Upper lobe of right lung (tissue), 1 donor: ENCODE results near the gene PMAIP1. TPM values are rescaled to one million over a fixed set of nuclear protein-coding genes. Genes with fewer than 3 reads are reported as not detected.
"Not testable (repeated sequence)": the region's sequence is repeated elsewhere in the genome, so short reads cannot be mapped to it uniquely, and the experiment has no call there.

Experiments used
- ATAC-seq: fragments of 200-7000 bp; cut with Tn5 transposase; one replicate; pipeline ENCODE4 v1.9.1; 2020; ENCODE audit warnings: mild to moderate bottlenecking, moderate library complexity
- DNase-seq: peaks from one replicate; pipeline ENCODE4 v3.0.0-alpha.2; 2020
- H3K27ac ChIP-seq: fragments of 200-600 bp; one replicate; pipeline ENCODE4 v1.8.0; 2022
- H3K27me3 ChIP-seq: fragments of 200-600 bp; one replicate; pipeline ENCODE4 v1.8.0; 2022; ENCODE audit warnings: mild to moderate bottlenecking
- H3K36me3 ChIP-seq: fragments of 200-600 bp; one replicate; pipeline ENCODE4 v1.8.0; 2022
- H3K4me1 ChIP-seq: fragments of 200-600 bp; one replicate; pipeline ENCODE4 v1.8.0; 2022
- H3K4me3 ChIP-seq: fragments of 200-600 bp; one replicate; pipeline ENCODE4 v1.8.0; 2022; ENCODE audit warnings: mild to moderate bottlenecking
- H3K9me3 ChIP-seq: fragments of 200-600 bp; one replicate; pipeline ENCODE4 v1.8.0; 2022
- CTCF ChIP-seq: fragments of 200-600 bp; IDR thresholded peaks from one replicate; pipeline ENCODE4 v1.8.0; 2022; ENCODE audit warnings: antibody characterized with exemption
- intact Hi-C: fragments of 100-400 bp; cut with DNase I; formaldehyde crosslinking; loops from one replicate; pipeline ENCODE4 v1.11.0; 2022
- total RNA-seq: library from RNA; stranded (reverse); fragmentation: NEBNext Ultra II Directional; extraction: Animal tissue kit (Norgen Biotek cat#: 25700); gene quantifications from one replicate; pipeline ENCODE4 v1.2.1, GENCODE V29; 2021
- donor health status: DM: no; HTN: yes; CAD: no; lungs with severe emphysema.

The PMAIP1 gene
- total RNA-seq, 1 donor from 2014 or later: 3.1 TPM

GRCh38 chr18:59881728-59882656, 17.8 kb upstream of the PMAIP1 start:
- Histone ChIP-seq H3K4me1 (peaks cover 23% of the 10 kb centered on the region), H3K36me3 (no peaks in the 10 kb centered on the region), H3K27me3 (no peaks in the 10 kb centered on the region), H3K4me3 (no peak overlapping the region), H3K27ac (no peak overlapping the region), H3K9me3 (no peaks in the 10 kb centered on the region)
- DNase-seq (no peak), ATAC-seq (peak; percentile 43)
- TF ChIP-seq CTCF: no peak
- intact Hi-C loops: no loop called here

- intact Hi-C loops: no loop called here
- ATAC-seq (no peak), DNase-seq (no peak)
- Histone ChIP-seq H3K4me1 (peaks cover 23% of the 10 kb centered on the region), H3K4me3 (no peak overlapping the region), H3K9me3 (no peaks in the 10 kb centered on the region), H3K27ac (no peak overlapping the region), H3K36me3 (no peaks in the 10 kb centered on the region), H3K27me3 (no peaks in the 10 kb centered on the region)
- no peak for TF ChIP-seq CTCF
These were observed 15.4 kb upstream of the PMAIP1 start for GRCh38 chr18:59884351-59884750.

GRCh38 chr18:59885579-59886163, 14.1 kb upstream of the PMAIP1 start:
- ATAC-seq (no peak), DNase-seq (no peak)
- intact Hi-C loops: no loop called here
- no peaks in the 10 kb centered on the region for H3K27me3 ChIP-seq
- H3K4me3 ChIP-seq: no peak overlapping the region
- H3K9me3 ChIP-seq: no peaks in the 10 kb centered on the region
- no peak overlapping the region for H3K27ac ChIP-seq
- TF ChIP-seq CTCF: no peak
- no peaks in the 10 kb centered on the region for H3K36me3 ChIP-seq
- H3K4me1 ChIP-seq: peaks cover 23% of the 10 kb centered on the region

- H3K9me3 ChIP-seq, H3K4me3 ChIP-seq, ATAC-seq, H3K27me3 ChIP-seq, DNase-seq, H3K36me3 ChIP-seq, H3K27ac ChIP-seq, intact Hi-C loops: not testable (repeated sequence)
- peaks cover 23% of the 10 kb centered on the region for H3K4me1 ChIP-seq
These were observed 13.4 kb upstream of the PMAIP1 start for GRCh38 chr18:59886399-59886798.

GRCh38 chr18:59892123-59892522, 7.7 kb upstream of the PMAIP1 start:
- no peak for ATAC-seq
- no peaks in the 10 kb centered on the region for H3K27me3 ChIP-seq
- H3K4me1 ChIP-seq: no peaks in the 10 kb centered on the region
- intact Hi-C loops: no loop called here
- no peak for DNase-seq
- no peak overlapping the region for H3K4me3 ChIP-seq
- H3K9me3 ChIP-seq: no peaks in the 10 kb centered on the region
- H3K27ac ChIP-seq: no peak overlapping the region
- H3K36me3 ChIP-seq: no peaks in the 10 kb centered on the region
- no peak for TF ChIP-seq CTCF

GRCh38 chr18:59893971-59894370, 5.8 kb upstream of the PMAIP1 start:
- no peak for TF ChIP-seq CTCF
- no peaks in the 10 kb centered on the region for H3K27me3 ChIP-seq
- no peak for ATAC-seq
- H3K4me1 ChIP-seq: no peaks in the 10 kb centered on the region
- DNase-seq: no peak
- no peaks in the 10 kb centered on the region for H3K9me3 ChIP-seq
- intact Hi-C loops: no loop called here
- no peaks in the 10 kb centered on the region for H3K36me3 ChIP-seq
- H3K4me3 ChIP-seq: no peak overlapping the region
- no peak overlapping the region for H3K27ac ChIP-seq
